IMR-90 (cell line): ENCODE measurements around the gene PID1. TPM values are rescaled to one million over a fixed set of nuclear protein-coding genes. Genes with fewer than 3 reads are reported as not detected.

Experiments used
- ATAC-seq: fragments of 200-7000 bp; cut with Tn5 transposase; 2 replicates; pipeline ENCODE4 v1.9.1; 2020; ENCODE audit warnings: low read depth, mild to moderate bottlenecking, moderate library complexity
- BruUV-seq: library from RNA; stranded (reverse); fragments of 400-500 nt; replicated peaks from 2 replicates; lab custom pipeline; 2021; lab: Mats Ljungman, UMichigan
- CTCF ChIA-PET: fragments of 300-600 bp; formaldehyde crosslinking; extraction: SDS; loops from one replicate; lab custom pipeline; 2021; ENCODE audit warnings: antibody characterized with exemption; lab: Yijun Ruan, JAX
- POLR2A ChIA-PET: fragments of 300-600 bp; sonication (Branson Sonifier 250); formaldehyde crosslinking; loops from one replicate; lab custom pipeline; 2022; ENCODE audit warnings: antibody characterized with exemption; ENCODE audit not compliant: unreplicated experiment; lab: Charles Lee
- DNase-seq: peaks from one replicate; pipeline ENCODE4 v3.0.0; 2013
- H2AFZ ChIP-seq: replicated peaks from 2 replicates; pipeline ENCODE3; 2013; ENCODE audit warnings: low read length, mild to moderate bottlenecking; ENCODE audit not compliant: poor library complexity
- H2AK5ac ChIP-seq: 2 replicates; pipeline ENCODE4 v1.6.1; 2013; ENCODE audit warnings: low read depth, low read length, inconsistent platforms
- H2AK9ac ChIP-seq: replicated peaks from 2 replicates; pipeline ENCODE3; 2013; ENCODE audit warnings: mild to moderate bottlenecking, low read depth, low read length, moderate library complexity; ENCODE audit not compliant: poor library complexity
- H2BK120ac ChIP-seq: 2 replicates; pipeline ENCODE4 v1.6.1; 2013; ENCODE audit warnings: low read depth, low read length, inconsistent platforms
- H2BK15ac ChIP-seq: 3 replicates; pipeline ENCODE4 v1.6.1; 2013; ENCODE audit warnings: low read depth, low read length, inconsistent platforms
- H2BK20ac ChIP-seq: 2 replicates; pipeline ENCODE4 v1.6.1; 2013; ENCODE audit warnings: low read depth, mild to moderate bottlenecking, inconsistent platforms, low read length, moderate library complexity
- H2BK5ac ChIP-seq: 2 replicates; pipeline ENCODE4 v1.6.1; 2013; ENCODE audit warnings: mild to moderate bottlenecking, low read depth, low read length, inconsistent platforms; ENCODE audit not compliant: poor library complexity, severe bottlenecking
- H3K14ac ChIP-seq: replicated peaks from 2 replicates; pipeline ENCODE4 v1.6.1; 2013; ENCODE audit warnings: low read depth, low read length, inconsistent platforms
- H3K18ac ChIP-seq: 2 replicates; pipeline ENCODE4 v1.6.1; 2013; ENCODE audit warnings: low read depth, low read length, control low read depth
- H3K23ac ChIP-seq: 2 replicates; pipeline ENCODE4 v1.6.1; 2013; ENCODE audit warnings: low read depth, low read length, inconsistent platforms
- H3K27ac ChIP-seq: 2 replicates; pipeline ENCODE4 v1.5.1; 2013; ENCODE audit warnings: mild to moderate bottlenecking, control low read depth, low read length; ENCODE audit not compliant: insufficient read depth
- H3K27me3 ChIP-seq: 2 replicates; pipeline ENCODE4 v1.6.1; 2013; ENCODE audit warnings: low read length; ENCODE audit not compliant: control insufficient read depth, insufficient read depth
- H3K36me3 ChIP-seq: 2 replicates; pipeline ENCODE4 v1.6.1; 2013; ENCODE audit warnings: low read length, mixed read lengths; ENCODE audit not compliant: control insufficient read depth, insufficient read depth
- H3K4ac ChIP-seq: 2 replicates; pipeline ENCODE4 v1.6.1; 2013; ENCODE audit warnings: low read depth, low read length, inconsistent platforms
- H3K4me1 ChIP-seq: 2 replicates; pipeline ENCODE4 v1.6.1; 2013; ENCODE audit warnings: low read length, mixed read lengths; ENCODE audit not compliant: control insufficient read depth, insufficient read depth
- H3K4me2 ChIP-seq: 2 replicates; pipeline ENCODE4 v1.6.1; 2013; ENCODE audit warnings: low read depth, mild to moderate bottlenecking, control low read depth, low read length, moderate library complexity
- H3K4me3 ChIP-seq: 2 replicates; pipeline ENCODE4 v1.5.1; 2013; ENCODE audit warnings: low read depth, mild to moderate bottlenecking, control low read depth, low read length, moderate library complexity; ENCODE audit not compliant: insufficient read depth
- H3K56ac ChIP-seq: 2 replicates; pipeline ENCODE4 v1.6.1; 2013; ENCODE audit warnings: low read length, inconsistent platforms; ENCODE audit not compliant: insufficient read depth; ENCODE audit errors: extremely low read depth
- H3K79me1 ChIP-seq, 2 experiments: 2 replicates each; pipeline ENCODE4 v1.6.1; 2013; ENCODE audit warnings: low read length in 2 of 2, inconsistent platforms in 1 of 2, low read depth in 1 of 2
- H3K9ac ChIP-seq: 2 replicates; pipeline ENCODE4 v1.6.1; 2013; ENCODE audit warnings: low read depth, low read length, control low read depth
- H3K9me1 ChIP-seq: 2 replicates; pipeline ENCODE4 v1.6.1; 2013; ENCODE audit warnings: low read length, inconsistent platforms; ENCODE audit not compliant: insufficient read depth
- H3K9me3 ChIP-seq: 2 replicates; pipeline ENCODE4 v1.6.1; 2013; ENCODE audit warnings: low read length; ENCODE audit not compliant: control insufficient read depth, insufficient read depth
- H4K20me1 ChIP-seq: 2 replicates; pipeline ENCODE4 v1.6.1; 2013; ENCODE audit warnings: low read length, inconsistent platforms; ENCODE audit not compliant: insufficient read depth
- H4K5ac ChIP-seq: 2 replicates; pipeline ENCODE4 v1.6.1; 2013; ENCODE audit warnings: mild to moderate bottlenecking, low read depth, low read length, control low read depth
- H4K8ac ChIP-seq, 2 experiments: 2 replicates each; pipeline ENCODE4 v1.6.1; 2013; ENCODE audit warnings: low read depth in 2 of 2, low read length in 2 of 2, control low read depth in 1 of 2, inconsistent platforms in 1 of 2
- H4K91ac ChIP-seq: 2 replicates; pipeline ENCODE4 v1.6.1; 2013; ENCODE audit warnings: low read depth, low read length, inconsistent platforms; ENCODE audit not compliant: insufficient read depth
- BHLHE40 ChIP-seq: fragments of 150-350 bp; IDR thresholded peaks from 2 replicates; pipeline ENCODE4 v1.6.1; 2016; ENCODE audit warnings: mild to moderate bottlenecking, low read depth, low read length
- CEBPB ChIP-seq: IDR thresholded peaks from 2 replicates; pipeline ENCODE4 v1.6.1; 2012; ENCODE audit warnings: low read depth, low read length, improper control_type of control experiment
- CHD1 ChIP-seq: IDR thresholded peaks from 2 replicates; pipeline ENCODE4 v1.6.1; 2012; ENCODE audit warnings: low read depth, low read length, improper control_type of control experiment
- CTCF ChIP-seq: conservative IDR thresholded peaks from 2 replicates; pipeline ENCODE4 v1.5.1; 2012; ENCODE audit warnings: mild to moderate bottlenecking, low read depth, low read length, improper control_type of control experiment
- ELK1 ChIP-seq: fragments of 150-350 bp; IDR thresholded peaks from 2 replicates; pipeline ENCODE4 v1.6.1; 2016; ENCODE audit warnings: low read depth, mild to moderate bottlenecking, low read length, moderate library complexity, borderline replicate concordance
- FOS ChIP-seq: fragments of 150-350 bp; IDR thresholded peaks from 2 replicates; pipeline ENCODE4 v1.6.1; 2016; ENCODE audit warnings: low read depth, low read length
- MAFK ChIP-seq: IDR thresholded peaks from 2 replicates; pipeline ENCODE4 v1.6.1; 2012; ENCODE audit warnings: low read depth, low read length, improper control_type of control experiment
- MAZ ChIP-seq: IDR thresholded peaks from 2 replicates; pipeline ENCODE4 v1.6.1; 2012; ENCODE audit warnings: low read depth, mild to moderate bottlenecking, low read length, improper control_type of control experiment, moderate library complexity, borderline replicate concordance
- MXI1 ChIP-seq: IDR thresholded peaks from 2 replicates; pipeline ENCODE4 v1.6.1; 2012; ENCODE audit warnings: low read depth, mild to moderate bottlenecking, low read length, moderate library complexity, borderline replicate concordance
- NFE2L2 ChIP-seq: fragments of 150-350 bp; IDR thresholded peaks from 2 replicates; pipeline ENCODE4 v1.6.1; 2016; ENCODE audit warnings: low read depth, mild to moderate bottlenecking, low read length
- POLR2A ChIP-seq: IDR thresholded peaks from 2 replicates; pipeline ENCODE4 v1.6.1; 2012; ENCODE audit warnings: mild to moderate bottlenecking, low read depth, low read length
- RAD21 ChIP-seq: IDR thresholded peaks from 2 replicates; pipeline ENCODE4 v1.6.1; 2012; ENCODE audit warnings: low read length, improper control_type of control experiment
- RCOR1 ChIP-seq: IDR thresholded peaks from 2 replicates; pipeline ENCODE4 v1.6.1; 2012; ENCODE audit warnings: mild to moderate bottlenecking, low read length, improper control_type of control experiment; ENCODE audit not compliant: insufficient replicate concordance
- RFX5 ChIP-seq: IDR thresholded peaks from 2 replicates; pipeline ENCODE4 v1.8.0; 2012; ENCODE audit warnings: low read depth, mild to moderate bottlenecking, low read length, moderate library complexity
- SMC3 ChIP-seq: fragments of 150-350 bp; IDR thresholded peaks from 2 replicates; pipeline ENCODE4 v1.6.1; 2016; ENCODE audit warnings: low read depth, mild to moderate bottlenecking, antibody characterized with exemption, low read length, moderate library complexity
- USF2 ChIP-seq: fragments of 150-350 bp; IDR thresholded peaks from 2 replicates; pipeline ENCODE4 v1.6.1; 2017; ENCODE audit warnings: mild to moderate bottlenecking, antibody characterized with exemption, low read length, low read depth
- WGBS, 2 experiments: methylation state at CpG; one replicate each; pipeline versions ENCODE4 v1.1.5 to v1.1.7; 2013; ENCODE audit warnings: missing lambda C conversion rate in 2 of 2; ENCODE audit not compliant: insufficient read length in 1 of 2; ENCODE audit errors: extremely low coverage in 2 of 2; 5-methylcytosine and 5-hydroxymethylcytosine counted together
- dilution Hi-C: fragments of 300-500 bp; cut with HindIII; formaldehyde crosslinking; loops from one replicate; pipeline ENCODE4 v1.14.3; 2018; ENCODE audit warnings: low sequenced_read_pairs; ENCODE audit not compliant: unreplicated experiment
- in situ Hi-C: fragments of 300-500 bp; cut with MboI; formaldehyde crosslinking; loops from 3 replicates; pipeline ENCODE4 v1.14.3; 2019; ENCODE audit warnings: low sequenced_read_pairs, inconsistent platforms, mixed read lengths
- intact Hi-C: fragments of 100-400 bp; cut with micrococcal nuclease; formaldehyde crosslinking; loops from 2 replicates; pipeline ENCODE4 v1.10.0; 2022
- polyA plus RNA-seq, 3 experiments: library from polyadenylated mRNA; depleted of rRNA; stranded (reverse); fragments of >200 nt; gene quantifications; 2 replicates each; pipeline ENCODE4 v1.2.3, GENCODE V29; 2012; ENCODE audit warnings: low replicate concordance in 1 of 3
- total RNA-seq: library from RNA; depleted of rRNA; stranded (reverse); fragments of >200 nt; gene quantifications from 2 replicates; pipeline ENCODE4 v1.2.3, GENCODE V29; 2012

Gene PID1
- total and polyA plus RNA-seq, 2 of the 4 experiments (the other 2 are of a cell fraction) = 0.90 to 1.9 TPM

GRCh38 chr2:229083606-229084340, 187.3 kb downstream of the PID1 start:
- BruUV-seq = no TSS peak
- Histone ChIP-seq H3K9me1 (no peaks in the 10 kb centered on the region), H3K4me1 (no peaks in the 10 kb centered on the region), H3K79me1 (no peaks in the 10 kb centered on the region), H3K4ac (no peak overlapping the region), H4K8ac (no peak overlapping the region), H2AFZ (no peak overlapping the region), H3K4me3 (no peak overlapping the region), H3K27me3 (no peaks in the 10 kb centered on the region), H3K36me3 (no peaks in the 10 kb centered on the region), H4K5ac (no peak overlapping the region), H2AK5ac (no peak overlapping the region), H2BK120ac (no peak overlapping the region), H3K9ac (no peak overlapping the region), H4K91ac (no peak overlapping the region), H3K23ac (no peak overlapping the region), H2BK20ac (no peak overlapping the region), H3K4me2 (no peak overlapping the region), H2BK15ac (no peak overlapping the region), H3K56ac (no peak overlapping the region), H3K14ac (no peak overlapping the region), H3K18ac (no peak overlapping the region), H3K9me3 (peaks cover 6% of the 10 kb centered on the region), H2AK9ac (no peak overlapping the region), H2BK5ac (no peak overlapping the region), H3K27ac (no peak overlapping the region), H4K20me1 (no peaks in the 10 kb centered on the region)
- no CpG with 5 or more reads among the region's 5 CpGs for WGBS, 2 experiments
- dilution Hi-C loops (no loop called here), in situ Hi-C loops (no loop called here), intact Hi-C loops (no loop called here)
- ChIA-PET POLR2A (no interaction called here), CTCF (no interaction called here)
- ATAC-seq (no peak), DNase-seq (no peak)
- TF ChIP-seq MAFK = no peak
- TF ChIP-seq USF2 = no peak
- TF ChIP-seq POLR2A = no peak
- TF ChIP-seq MAZ = no peak
- TF ChIP-seq ELK1 = no peak
- no peak for TF ChIP-seq RCOR1
- TF ChIP-seq CEBPB = no peak
- TF ChIP-seq SMC3 = no peak
- TF ChIP-seq NFE2L2 = no peak
- no peak for TF ChIP-seq RFX5
- no peak for TF ChIP-seq BHLHE40
- TF ChIP-seq MXI1 = no peak
- TF ChIP-seq CHD1 = no peak
- TF ChIP-seq FOS = no peak
- TF ChIP-seq CTCF = no peak
- TF ChIP-seq RAD21 = no peak
